Activated naive CD8-positive, alpha-beta T cell treated with anti-CD3 and anti-CD28 coated beads, Interleukin-2, amount 10 ng/mL, durations not matched to agents 7 days and 5 days (primary cell): ENCODE measurements around the gene PDE4D. TPM values are rescaled to one million over a fixed set of nuclear protein-coding genes. Genes with fewer than 3 reads are reported as not detected.

Experiments used
- ATAC-seq: fragments of 150-1000 bp; cut with Tn5 transposase; one replicate; pipeline ENCODE4 v1.10.0; 2021; ENCODE audit warnings: low read depth, moderate library complexity
- POLR2A ChIA-PET: fragments of 350-600 bp; sonication (Branson Sonifier 250); formaldehyde crosslinking; loops from one replicate; lab custom pipeline; 2021; ENCODE audit warnings: antibody characterized with exemption; lab: Charles Lee
- DNase-seq: peaks from one replicate; pipeline ENCODE4 v3.0.0; 2021
- H3K27ac Mint-ChIP-seq: one replicate; pipeline ENCODE4 v1.8.0; 2022; ENCODE audit warnings: mild to moderate bottlenecking, mixed read lengths
- H3K27me3 Mint-ChIP-seq: one replicate; pipeline ENCODE4 v1.8.0; 2022; ENCODE audit warnings: mild to moderate bottlenecking, moderate library complexity, mixed read lengths
- H3K36me3 Mint-ChIP-seq: one replicate; pipeline ENCODE4 v1.8.0; 2021; ENCODE audit warnings: mild to moderate bottlenecking, mixed read lengths
- H3K4me1 Mint-ChIP-seq: one replicate; pipeline ENCODE4 v1.8.0; 2021; ENCODE audit warnings: mixed read lengths
- H3K4me3 Mint-ChIP-seq: one replicate; pipeline ENCODE4 v1.8.0; 2022; ENCODE audit warnings: mild to moderate bottlenecking, moderate library complexity, mixed read lengths
- H3K9me3 Mint-ChIP-seq: one replicate; pipeline ENCODE4 v1.8.0; 2021; ENCODE audit warnings: mixed read lengths
- total RNA-seq, 2 experiments: library from RNA; stranded (reverse); gene quantifications; one replicate each; pipeline ENCODE4 v1.2.3, GENCODE V29; 2021

Gene PDE4D
- total RNA-seq, 2 experiments from 2014 or later, result 65.1 to 67.1 TPM

GRCh38 chr5:59727186-59727585 is 166.3 kb downstream of the PDE4D start:
- H3K27me3 Mint-ChIP-seq, result peaks cover 12% of the 10 kb centered on the region
- POLR2A ChIA-PET, result no interaction called here
- H3K27ac Mint-ChIP-seq, result no peak overlapping the region
- H3K36me3 Mint-ChIP-seq, result no peaks in the 10 kb centered on the region
- ATAC-seq (no peak), DNase-seq (no peak)
- H3K9me3 Mint-ChIP-seq, result no peaks in the 10 kb centered on the region
- H3K4me1 Mint-ChIP-seq, result no peaks in the 10 kb centered on the region
- no peak overlapping the region for H3K4me3 Mint-ChIP-seq

GRCh38 chr5:59725392-59725767 is 168.1 kb downstream of the PDE4D start:
- H3K36me3 Mint-ChIP-seq, result no peaks in the 10 kb centered on the region
- POLR2A ChIA-PET, result no interaction called here

GRCh38 chr5:59724482-59725391 is 168.8 kb downstream of the PDE4D start:
- Mint-ChIP-seq H3K27me3 (peaks cover 10% of the 10 kb centered on the region), H3K27ac (no peak overlapping the region), H3K9me3 (no peaks in the 10 kb centered on the region), H3K4me3 (no peak overlapping the region), H3K4me1 (no peaks in the 10 kb centered on the region), H3K36me3 (no peaks in the 10 kb centered on the region)
- ATAC-seq (peak; percentile 60), DNase-seq (no peak)
- POLR2A ChIA-PET, result no interaction called here

More at GRCh38 chr5:59725392-59725767, 168.1 kb downstream of the PDE4D start:
- ATAC-seq, result no peak
- H3K4me3 Mint-ChIP-seq, result no peak overlapping the region
- no peak for DNase-seq
- H3K27me3 Mint-ChIP-seq, result peaks cover 10% of the 10 kb centered on the region
- H3K4me1 Mint-ChIP-seq, result no peaks in the 10 kb centered on the region
- H3K9me3 Mint-ChIP-seq, result no peaks in the 10 kb centered on the region
- no peak overlapping the region for H3K27ac Mint-ChIP-seq

GRCh38 chr5:59722874-59723273 is 170.7 kb downstream of the PDE4D start:
- H3K27ac Mint-ChIP-seq, result no peak overlapping the region
- H3K27me3 Mint-ChIP-seq, result peaks cover 10% of the 10 kb centered on the region
- DNase-seq (no peak), ATAC-seq (no peak)
- no peaks in the 10 kb centered on the region for H3K36me3 Mint-ChIP-seq
- H3K4me1 Mint-ChIP-seq, result no peaks in the 10 kb centered on the region
- H3K9me3 Mint-ChIP-seq, result no peaks in the 10 kb centered on the region
- H3K4me3 Mint-ChIP-seq, result no peak overlapping the region
- POLR2A ChIA-PET, result no interaction called here

GRCh38 chr5:59721741-59722140 is 171.8 kb downstream of the PDE4D start:
- no peak for ATAC-seq
- Mint-ChIP-seq H3K4me1 (no peaks in the 10 kb centered on the region), H3K27ac (no peak overlapping the region), H3K4me3 (no peak overlapping the region), H3K27me3 (peaks cover 8% of the 10 kb centered on the region), H3K9me3 (no peaks in the 10 kb centered on the region), H3K36me3 (no peaks in the 10 kb centered on the region)
- POLR2A ChIA-PET, result no interaction called here
- no peak for DNase-seq

GRCh38 chr5:59720063-59720462 is 173.5 kb downstream of the PDE4D start:
- H3K4me3 Mint-ChIP-seq, result no peak overlapping the region
- POLR2A ChIA-PET, result no interaction called here
- no peaks in the 10 kb centered on the region for H3K9me3 Mint-ChIP-seq
- H3K36me3 Mint-ChIP-seq, result no peaks in the 10 kb centered on the region
- no peak for DNase-seq
- no peak overlapping the region for H3K27ac Mint-ChIP-seq
- H3K4me1 Mint-ChIP-seq, result no peaks in the 10 kb centered on the region
- no peak for ATAC-seq
- peaks cover 6% of the 10 kb centered on the region for H3K27me3 Mint-ChIP-seq

GRCh38 chr5:59716966-59717500 is 176.5 kb downstream of the PDE4D start:
- ATAC-seq, result no peak
- Mint-ChIP-seq H3K27me3 (no peaks in the 10 kb centered on the region), H3K4me3 (no peak overlapping the region), H3K4me1 (no peaks in the 10 kb centered on the region), H3K36me3 (no peaks in the 10 kb centered on the region), H3K9me3 (peaks cover 2% of the 10 kb centered on the region), H3K27ac (no peak overlapping the region)
- DNase-seq, result no peak
- POLR2A ChIA-PET, result no interaction called here

- no peak for DNase-seq
- Mint-ChIP-seq H3K4me1 (no peaks in the 10 kb centered on the region), H3K4me3 (no peak overlapping the region), H3K36me3 (no peaks in the 10 kb centered on the region), H3K27ac (no peak overlapping the region), H3K27me3 (peaks cover 3% of the 10 kb centered on the region), H3K9me3 (peaks cover 2% of the 10 kb centered on the region)
- no peak for ATAC-seq
- POLR2A ChIA-PET, result no interaction called here
Observed at GRCh38 chr5:59716029-59716428, 177.5 kb downstream of the PDE4D start.

- POLR2A ChIA-PET, result no interaction called here
- Mint-ChIP-seq H3K9me3 (peaks cover 2% of the 10 kb centered on the region), H3K4me1 (no peaks in the 10 kb centered on the region)
Observed at GRCh38 chr5:59715228-59715627, 178.3 kb downstream of the PDE4D start.

GRCh38 chr5:59713498-59713844 is 180.1 kb downstream of the PDE4D start:
- no peak overlapping the region for H3K4me3 Mint-ChIP-seq
- POLR2A ChIA-PET, result no interaction called here
- DNase-seq (no peak), ATAC-seq (no peak)
- H3K27ac Mint-ChIP-seq, result no peak overlapping the region
- H3K27me3 Mint-ChIP-seq, result peaks cover 3% of the 10 kb centered on the region
- H3K9me3 Mint-ChIP-seq, result peaks cover 2% of the 10 kb centered on the region
- H3K4me1 Mint-ChIP-seq, result no peaks in the 10 kb centered on the region
- no peaks in the 10 kb centered on the region for H3K36me3 Mint-ChIP-seq

More at GRCh38 chr5:59715228-59715627, 178.3 kb downstream of the PDE4D start:
- H3K36me3 Mint-ChIP-seq, result no peaks in the 10 kb centered on the region
- H3K27me3 Mint-ChIP-seq, result peaks cover 3% of the 10 kb centered on the region
- H3K27ac Mint-ChIP-seq, result no peak overlapping the region
- DNase-seq, result no peak
- H3K4me3 Mint-ChIP-seq, result no peak overlapping the region
- no peak for ATAC-seq

- H3K36me3 Mint-ChIP-seq, result no peaks in the 10 kb centered on the region
- H3K27me3 Mint-ChIP-seq, result peaks cover 3% of the 10 kb centered on the region
- no peaks in the 10 kb centered on the region for H3K4me1 Mint-ChIP-seq
- H3K4me3 Mint-ChIP-seq, result no peak overlapping the region
- ATAC-seq (no peak), DNase-seq (no peak)
- no peak overlapping the region for H3K27ac Mint-ChIP-seq
- POLR2A ChIA-PET, result no interaction called here
- peaks cover 2% of the 10 kb centered on the region for H3K9me3 Mint-ChIP-seq
Observed at GRCh38 chr5:59712836-59713497, 180.6 kb downstream of the PDE4D start.

GRCh38 chr5:59711310-59711709 is 182.2 kb downstream of the PDE4D start:
- Mint-ChIP-seq H3K4me1 (no peaks in the 10 kb centered on the region), H3K4me3 (no peak overlapping the region), H3K36me3 (no peaks in the 10 kb centered on the region), H3K27ac (no peak overlapping the region), H3K27me3 (peaks cover 3% of the 10 kb centered on the region), H3K9me3 (peaks cover 2% of the 10 kb centered on the region)
- POLR2A ChIA-PET, result no interaction called here
- ATAC-seq, result no peak
- DNase-seq, result no peak

- Mint-ChIP-seq H3K36me3 (no peaks in the 10 kb centered on the region), H3K4me1 (no peaks in the 10 kb centered on the region), H3K4me3 (no peak overlapping the region), H3K27me3 (peaks cover 5% of the 10 kb centered on the region), H3K9me3 (peaks cover 2% of the 10 kb centered on the region), H3K27ac (no peak overlapping the region)
- DNase-seq (no peak), ATAC-seq (no peak)
- POLR2A ChIA-PET, result no interaction called here
Observed at GRCh38 chr5:59709846-59710245, 183.7 kb downstream of the PDE4D start.
